T-helper 1 cell treated with Interleukin-12 subunit alpha and Interleukin-12 subunit beta and Interleukin-4 antibody, amounts not matched to agents 30 ng/mL and 1 ng/mL, for 36 hours (primary cell): Measurements from ENCODE around the gene LRRC28. TPM values are rescaled to one million over a fixed set of nuclear protein-coding genes. Genes with fewer than 3 reads are reported as not detected.

Experiments used
- intact Hi-C: fragments of 100-400 bp; cut with micrococcal nuclease; formaldehyde crosslinking; loops from one replicate; pipeline ENCODE4 v1.15.1; 2024
- total RNA-seq: library from RNA; stranded (reverse); gene quantifications from 2 replicates; pipeline ENCODE4 v1.2.3, GENCODE V29; 2022

Gene LRRC28
- total RNA-seq, 1 donor from 2014 or later, result 20.8 TPM

DNA sequence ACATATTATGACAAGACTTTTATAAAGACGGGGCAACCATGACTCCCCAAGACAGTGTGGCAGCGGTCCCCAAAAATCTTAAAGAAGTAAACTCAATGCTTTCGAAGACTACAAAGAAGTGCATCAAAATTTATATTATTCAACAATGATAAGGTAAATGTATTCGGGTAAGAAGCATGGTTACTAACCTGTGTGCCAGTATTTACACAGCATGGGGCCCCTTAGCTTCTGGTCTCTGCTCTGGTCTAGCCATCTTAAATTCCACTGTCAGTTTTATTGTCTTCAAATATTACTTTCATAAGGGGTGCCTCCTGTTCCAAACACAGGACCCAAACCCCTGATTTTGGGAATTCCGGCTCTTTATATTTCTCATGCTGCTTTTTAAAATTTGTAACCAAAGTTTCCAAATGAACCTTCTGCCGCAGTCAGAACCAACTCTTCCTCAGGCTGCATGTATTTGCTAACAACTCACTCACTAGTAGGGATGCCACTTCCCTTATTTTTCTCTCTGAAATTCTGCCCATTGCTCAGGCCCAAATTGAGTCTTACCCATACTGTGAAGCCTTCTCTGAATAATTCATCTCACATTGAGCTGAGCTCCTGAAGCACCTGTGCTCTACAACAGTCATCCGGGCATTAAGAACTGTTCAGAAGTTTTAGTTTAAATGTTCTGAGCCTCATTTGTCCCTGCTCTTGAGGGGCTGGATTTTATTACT lies 3.1 kb upstream of the LRRC28 start:
- intact Hi-C loops, result no loop called here

DNA sequence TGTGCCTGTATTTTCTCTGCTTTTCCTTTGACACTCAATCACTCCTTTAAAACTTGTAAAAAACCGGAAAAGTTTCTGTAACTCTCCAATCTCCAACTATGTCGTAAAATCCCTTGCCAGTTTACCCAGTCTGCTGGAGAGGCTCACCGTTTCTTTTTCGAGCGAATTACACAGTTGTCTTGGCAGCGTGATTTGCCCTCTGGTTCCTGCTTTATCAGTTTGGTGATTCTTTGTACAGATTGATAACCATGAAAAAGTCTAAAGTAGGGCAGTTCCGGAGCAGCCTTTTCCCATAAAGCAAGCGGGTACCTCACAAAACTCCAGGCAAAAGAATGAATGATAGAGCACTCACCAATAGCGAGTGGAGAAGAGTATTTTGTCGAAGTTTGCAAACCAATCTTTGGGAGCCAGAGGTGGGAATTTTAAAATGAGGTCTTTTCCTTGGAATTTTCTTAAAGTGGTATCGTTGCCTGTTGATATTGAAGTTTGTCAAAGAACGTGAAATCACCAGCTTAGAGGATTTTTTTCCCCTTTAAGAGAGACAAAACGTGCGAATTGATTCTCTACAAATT lies 1.9 kb upstream of the LRRC28 start, which contains the start of gene TTC23:
TTC23 (minus strand) TSS at position 312 of the 572 bp plus-strand sequence. CDS start 20,869 bp downstream, outside the sequence.
- intact Hi-C loops, result no loop called here

DNA sequence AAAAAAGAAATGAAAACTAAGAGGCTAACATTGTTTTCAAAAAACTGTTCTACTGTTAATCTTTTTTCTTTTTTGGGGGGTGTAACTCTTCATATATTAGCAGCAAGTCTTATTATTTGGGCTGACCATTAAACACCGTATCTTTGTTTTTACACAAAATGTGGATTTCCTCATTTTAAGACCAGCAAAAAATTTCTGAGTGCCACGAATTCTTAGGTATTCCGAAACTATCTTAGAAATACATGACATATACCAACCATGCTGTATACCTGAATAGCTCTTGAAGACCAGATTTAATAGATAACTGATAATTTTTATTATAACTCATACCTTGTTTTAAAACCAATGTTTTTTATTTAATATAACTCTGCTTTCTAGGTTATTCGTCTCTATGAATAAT lies 1.3 kb upstream of the LRRC28 start:
- intact Hi-C loops, result loop anchor here (2.0 kb wide), 2 partner anchors 171 to 1353 kb away; partner anchors contain the start of genes ASB7 and LINS1

DNA sequence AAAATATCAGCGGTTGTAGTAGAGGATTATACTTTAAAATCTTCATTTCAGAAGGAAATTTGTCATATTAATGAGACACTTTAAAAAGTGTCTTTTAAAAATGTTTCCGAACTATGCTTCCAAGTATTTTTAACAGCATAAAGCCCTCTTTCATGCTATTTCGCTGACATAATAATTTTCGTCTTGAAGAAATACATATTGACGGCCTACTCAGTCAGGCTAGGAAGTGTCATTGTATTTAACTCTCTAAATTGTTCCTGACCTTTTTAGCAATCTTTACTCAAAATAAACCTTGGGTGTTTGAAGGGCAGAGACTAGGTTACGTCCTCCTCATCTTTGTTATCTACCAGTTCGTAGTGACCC lies 806 bp upstream of the LRRC28 start:
- intact Hi-C loops, result loop anchor here (2.0 kb wide), 2 partner anchors 170 to 1352 kb away; partner anchors contain the start of genes ASB7 and LINS1

DNA sequence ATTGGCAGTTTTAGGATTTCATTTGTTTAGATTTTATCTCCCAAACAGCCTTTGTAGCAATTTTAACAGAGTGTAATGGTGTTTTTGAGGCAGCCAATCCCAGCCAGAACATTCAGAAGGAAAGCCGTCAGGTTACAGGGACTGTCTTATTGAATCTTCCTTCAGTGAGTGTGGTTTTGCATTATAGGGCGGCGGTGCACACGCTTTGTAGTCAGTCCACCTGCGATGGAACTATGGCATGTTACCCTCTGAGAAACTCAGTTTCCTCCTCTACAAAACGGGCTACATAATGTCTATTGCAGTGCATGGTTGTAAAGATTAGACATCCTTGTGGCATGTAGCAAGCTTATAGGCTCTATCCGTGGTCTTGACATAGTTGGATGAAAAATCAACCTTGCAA lies 1.0 kb downstream of the LRRC28 start:
- intact Hi-C loops, result no loop called here

DNA sequence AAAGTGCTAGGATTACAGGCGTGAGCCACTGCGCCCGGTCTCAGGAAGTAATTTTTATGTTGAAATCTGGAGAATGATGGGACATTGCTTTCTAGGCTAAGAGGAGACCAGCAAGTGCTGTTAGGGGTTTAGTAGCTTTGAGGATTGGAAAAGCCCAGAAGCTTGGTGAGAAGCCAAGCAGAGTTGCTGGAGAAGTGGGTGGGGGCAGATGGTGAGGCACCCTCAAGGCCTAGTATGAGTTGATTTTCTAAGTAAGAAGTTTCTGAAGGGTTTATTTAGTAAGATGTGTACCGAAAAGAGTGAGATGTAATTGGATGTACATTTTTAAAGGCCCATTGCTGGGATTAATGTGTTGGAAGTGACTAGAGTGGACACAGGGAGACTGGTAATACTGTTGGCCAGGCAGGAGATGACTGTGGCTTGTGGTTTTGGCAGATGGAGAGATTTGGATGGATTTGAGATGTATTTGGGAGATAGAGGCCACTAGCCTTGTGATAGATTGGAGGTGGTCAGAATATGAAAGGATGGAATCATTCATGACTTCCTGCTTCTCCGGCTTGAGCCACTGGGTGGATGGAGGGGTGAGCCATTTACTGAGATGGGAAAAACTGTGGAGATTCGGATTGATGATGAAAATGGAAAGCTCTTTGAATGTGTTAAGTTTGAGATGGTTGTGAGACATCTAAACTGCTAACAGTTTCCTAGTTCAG lies 2.3 kb downstream of the LRRC28 start:
- intact Hi-C loops, result no loop called here

DNA sequence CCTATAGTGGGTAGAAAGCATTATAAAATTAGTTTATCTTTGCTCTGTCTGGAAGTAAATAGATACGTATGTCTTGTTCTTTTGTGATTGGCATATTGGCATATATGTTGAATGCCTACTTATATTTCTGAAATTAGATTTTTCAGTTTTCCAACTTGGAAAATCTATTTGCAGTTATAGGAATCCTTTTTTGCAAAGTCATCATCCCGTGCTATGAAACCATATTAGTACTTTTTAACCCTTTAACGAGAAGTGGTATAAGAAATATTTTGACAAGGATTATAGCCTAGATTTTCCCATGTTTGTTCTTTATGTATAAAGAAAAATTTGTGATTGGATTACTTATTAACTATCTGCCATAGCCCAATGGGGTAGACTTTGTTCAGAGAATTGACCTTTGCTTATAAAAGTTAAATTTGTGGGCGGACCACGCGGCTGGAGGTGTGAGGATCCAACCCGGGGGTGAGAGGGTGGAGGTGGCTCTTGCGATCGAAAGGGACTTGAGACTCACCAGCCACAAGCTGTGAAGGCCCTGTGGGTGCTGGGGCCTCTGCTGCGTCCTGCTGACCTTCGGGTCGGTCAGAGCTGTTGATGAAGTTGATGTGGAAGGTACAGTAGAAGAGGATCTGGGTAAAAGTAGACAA lies 5.9 kb downstream of the LRRC28 start:
- intact Hi-C loops, result no loop called here

DNA sequence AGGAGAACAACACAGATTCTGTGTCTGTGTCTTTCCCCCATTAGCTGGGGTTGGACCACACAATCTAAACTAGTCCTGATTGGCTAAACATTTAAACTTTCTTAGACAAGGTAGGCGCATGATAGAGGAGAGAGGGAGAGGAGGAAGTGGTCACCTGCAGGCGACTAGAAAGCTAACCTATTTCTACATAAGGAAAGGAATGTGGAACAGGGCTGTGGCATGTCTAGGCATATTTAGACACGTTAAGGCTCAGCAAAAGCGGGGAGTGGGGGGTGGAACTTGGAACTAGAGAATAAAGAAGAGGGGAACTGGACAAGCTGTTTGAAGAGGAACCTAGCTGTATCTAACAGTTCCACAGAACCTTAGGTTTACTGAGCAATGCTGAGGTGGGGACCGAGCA lies 12.8 kb downstream of the LRRC28 start:
- intact Hi-C loops, result no loop called here

DNA sequence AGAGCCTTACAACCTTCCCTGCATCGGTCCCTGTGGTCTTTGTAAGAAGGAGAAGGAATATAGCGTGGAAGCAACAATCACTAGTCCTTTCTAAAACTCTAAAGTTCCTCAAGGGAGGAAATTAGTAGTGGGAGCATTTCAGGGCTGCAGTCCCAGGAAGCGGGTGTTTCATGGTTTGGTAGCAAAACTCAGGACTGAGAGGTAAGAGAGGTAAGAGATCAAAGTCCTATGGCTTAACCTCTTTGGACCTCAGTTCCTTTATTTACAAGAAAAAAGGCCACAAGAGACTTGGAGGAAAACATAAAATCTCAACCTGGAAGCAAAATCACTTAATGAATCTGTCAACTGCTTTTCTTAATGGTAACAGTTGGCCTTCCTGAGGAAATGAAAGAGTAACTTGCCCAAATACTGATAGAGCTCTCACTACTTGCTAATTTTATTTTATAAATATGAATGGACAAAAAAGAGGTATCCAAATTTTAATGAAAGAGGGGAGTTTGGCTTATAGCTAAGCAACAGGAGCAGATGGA lies 14.3 kb downstream of the LRRC28 start:
- intact Hi-C loops, result no loop called here

DNA sequence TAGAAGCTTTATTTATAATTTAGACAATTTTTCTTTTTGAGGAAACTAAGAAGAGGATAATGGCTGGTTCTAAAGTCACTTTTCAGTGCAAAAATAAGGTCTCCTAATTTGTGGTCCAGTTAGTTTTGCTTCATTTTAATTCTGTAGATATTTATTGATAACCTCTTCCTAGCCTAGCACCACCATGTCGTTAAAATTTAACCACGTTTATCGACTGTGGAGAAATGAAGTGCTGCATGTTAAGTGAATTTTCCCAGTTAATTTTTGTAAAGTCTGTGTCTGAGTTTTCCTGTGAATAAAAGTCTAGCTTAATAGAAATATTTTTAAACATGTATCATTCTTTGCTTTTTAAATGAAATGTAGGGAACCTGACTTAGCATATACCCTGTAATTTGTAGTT lies 16.7 kb downstream of the LRRC28 start:
- intact Hi-C loops, result no loop called here

DNA sequence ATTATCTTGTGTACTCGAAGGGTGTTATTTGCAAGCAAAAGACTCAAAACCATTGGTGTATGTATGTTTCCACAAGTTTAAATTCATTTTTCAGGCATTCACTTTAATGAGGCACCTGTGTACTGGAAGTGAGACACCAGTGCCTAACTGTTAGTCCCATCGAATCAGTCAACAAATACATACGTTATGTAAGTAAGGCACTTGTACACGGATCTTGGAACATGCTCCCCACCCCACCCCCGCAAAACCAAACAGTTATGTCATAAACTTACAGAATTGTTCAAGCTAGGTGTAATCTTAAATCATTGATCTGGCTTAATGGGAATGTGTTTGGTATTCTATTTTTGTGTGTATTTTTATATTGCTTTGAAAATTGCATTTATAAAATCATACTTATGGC lies 17.1 kb downstream of the LRRC28 start:
- intact Hi-C loops, result no loop called here

DNA sequence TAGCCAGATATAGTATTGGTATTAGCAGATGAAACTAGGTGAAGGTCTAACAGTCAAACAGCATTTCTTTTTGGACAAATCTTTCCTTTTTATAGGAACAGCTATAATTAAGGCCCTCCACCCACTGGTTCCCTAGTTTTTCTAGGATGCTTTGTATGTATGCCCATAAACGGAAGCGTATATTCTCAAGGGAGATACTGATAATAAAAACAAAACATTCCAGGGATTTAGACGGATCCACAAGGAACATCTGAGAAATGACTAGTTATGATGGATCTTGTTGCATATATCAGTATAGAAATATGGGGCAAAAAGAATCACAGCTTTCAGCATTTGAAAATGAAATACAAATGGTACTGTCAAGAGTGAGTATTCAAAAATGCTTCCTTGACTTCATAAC lies 22.5 kb downstream of the LRRC28 start:
- intact Hi-C loops, result loop anchor here (1.0 to 10.0 kb wide), 8 partner anchors 292 to 1731 kb away; partner anchors contain the start of genes LYSMD4 and MEF2A

DNA sequence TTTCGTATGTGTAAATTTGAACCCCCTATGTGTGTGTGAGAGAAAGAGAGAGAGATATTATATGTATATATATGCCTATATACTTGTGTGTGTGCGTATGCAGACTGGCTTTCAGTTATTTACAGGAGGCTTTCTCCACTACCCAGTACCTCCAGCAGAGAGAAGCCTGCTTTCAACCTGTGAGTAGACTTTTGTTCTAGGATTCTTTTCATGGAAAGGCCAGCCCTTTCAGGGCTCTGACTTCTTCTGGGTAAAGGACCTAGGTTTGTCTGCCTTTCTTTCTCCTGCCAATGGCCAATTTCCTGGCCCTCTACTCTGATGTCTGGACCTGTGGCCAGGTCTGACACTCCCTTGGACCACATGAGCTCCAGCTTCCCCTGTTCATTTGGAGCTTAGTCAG lies 23.8 kb downstream of the LRRC28 start:
- intact Hi-C loops, result loop anchor here (10.0 kb wide), 1 partner anchor 1730 kb away; no protein-coding TSS in a partner anchor

DNA sequence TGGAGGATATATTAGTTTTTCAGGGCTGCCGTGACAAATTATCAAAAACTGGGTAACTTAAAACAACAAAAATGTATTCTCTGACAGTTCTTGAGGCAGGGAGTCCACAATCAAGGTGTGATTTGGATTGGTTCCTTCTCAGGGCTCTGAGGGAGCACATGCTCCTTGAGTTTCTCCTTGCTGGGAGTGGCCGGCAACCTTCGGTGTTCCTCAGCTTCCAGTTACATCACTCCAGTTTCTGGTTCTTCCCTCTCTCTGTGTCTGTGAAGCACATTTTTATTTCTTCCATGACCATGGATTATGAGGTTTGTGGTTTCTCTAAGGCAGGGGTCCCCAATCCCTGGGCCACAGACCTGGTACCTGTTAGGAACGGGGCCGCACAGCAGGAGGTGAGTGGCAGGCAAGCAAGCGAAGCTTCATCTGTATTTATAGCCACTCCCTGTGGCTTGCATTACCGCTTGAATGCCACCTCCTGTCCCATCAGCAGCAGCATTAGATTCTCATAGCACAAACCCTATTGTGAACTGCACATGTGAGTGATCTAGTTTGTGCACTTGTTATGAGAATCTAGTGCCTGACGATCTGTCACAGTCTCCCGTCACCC lies 24.3 kb downstream of the LRRC28 start:
- intact Hi-C loops, result loop anchor here (10.0 kb wide), 1 partner anchor 1729 kb away; no protein-coding TSS in a partner anchor

DNA sequence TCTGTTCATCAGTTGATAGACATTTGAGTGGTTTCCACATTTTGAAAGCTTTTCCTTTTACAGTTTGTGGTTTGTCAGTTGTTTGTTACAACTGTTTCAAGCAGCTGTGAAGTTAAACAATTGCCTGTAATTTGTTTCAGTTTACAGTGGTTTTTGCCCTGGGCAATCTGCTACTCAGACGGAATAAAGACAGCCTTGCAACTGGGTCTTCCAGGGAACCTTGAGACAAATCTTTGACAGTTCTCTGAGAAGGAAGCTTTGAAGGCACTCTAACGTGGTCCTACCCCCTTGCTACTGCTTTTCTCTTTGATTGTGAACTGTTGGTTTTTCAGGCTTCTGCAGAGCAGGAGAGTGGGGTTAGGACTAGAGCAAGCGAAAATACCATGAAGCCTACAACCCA lies 28.0 kb downstream of the LRRC28 start:
- intact Hi-C loops, result loop anchor here (10.0 kb wide), 1 partner anchor 1726 kb away; no protein-coding TSS in a partner anchor

DNA sequence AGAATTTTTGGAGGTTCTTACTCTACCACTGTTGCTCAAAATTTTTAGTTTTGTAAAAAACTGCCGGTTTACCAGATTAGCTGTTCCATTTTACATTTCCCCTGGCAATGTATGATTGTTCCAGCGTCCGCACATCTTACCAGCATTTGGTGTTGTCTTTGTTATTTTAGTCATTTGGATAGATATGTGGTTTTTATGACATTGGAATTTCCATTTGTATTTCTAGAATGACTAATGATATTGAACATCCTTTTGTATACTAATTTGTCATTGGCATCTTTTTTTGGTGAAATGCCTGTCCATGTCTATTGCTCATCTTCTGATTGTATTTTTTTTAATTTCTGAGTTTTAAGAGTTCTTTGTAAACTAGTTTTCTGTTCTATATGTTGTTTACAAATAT lies 28.5 kb downstream of the LRRC28 start:
- intact Hi-C loops, result loop anchor here (5.0 to 10.0 kb wide), 2 partner anchors 147 to 1725 kb away; no protein-coding TSS in a partner anchor

DNA sequence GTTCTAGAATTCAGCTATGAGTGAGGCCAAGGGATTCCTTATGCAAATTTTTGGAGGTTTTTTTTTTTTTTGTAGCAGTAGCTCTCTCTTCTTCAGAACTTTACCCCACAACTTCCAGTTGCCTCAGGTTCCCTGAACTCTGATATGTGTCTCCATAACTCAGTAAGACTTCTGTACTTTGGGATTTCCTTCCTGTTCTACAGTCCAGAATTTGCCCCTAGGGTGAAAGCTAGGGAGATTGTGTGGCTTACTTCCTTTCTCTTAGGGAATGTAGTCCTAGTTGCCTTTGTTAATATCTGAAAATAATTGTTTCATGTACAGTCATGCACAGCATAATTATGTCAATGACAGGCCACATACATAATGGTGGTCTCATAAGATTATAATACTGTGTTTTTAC lies 30.8 kb downstream of the LRRC28 start:
- intact Hi-C loops, result loop anchor here (5.0 kb wide), 1 partner anchor 145 kb away; no protein-coding TSS in a partner anchor

DNA sequence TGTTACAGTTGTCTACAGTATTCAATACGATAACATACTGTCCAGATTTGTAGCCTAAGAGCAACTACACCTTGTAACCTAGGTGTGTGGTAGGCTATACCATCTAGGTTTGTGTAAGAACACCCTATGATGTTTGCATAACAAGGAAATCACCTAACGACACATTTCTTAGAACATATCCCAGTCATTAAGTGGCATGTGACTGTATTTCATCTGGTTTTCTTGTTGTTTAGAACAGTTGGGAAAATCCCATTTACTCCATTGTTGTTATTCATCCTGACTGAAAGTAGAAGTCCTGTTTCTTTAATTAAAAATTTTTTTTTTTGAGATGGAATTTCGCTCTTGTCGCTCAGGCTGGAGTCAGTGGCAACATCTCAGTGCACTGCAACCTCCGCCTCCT lies 31.3 kb downstream of the LRRC28 start:
- intact Hi-C loops, result loop anchor here (5.0 kb wide), 1 partner anchor 145 kb away; no protein-coding TSS in a partner anchor

DNA sequence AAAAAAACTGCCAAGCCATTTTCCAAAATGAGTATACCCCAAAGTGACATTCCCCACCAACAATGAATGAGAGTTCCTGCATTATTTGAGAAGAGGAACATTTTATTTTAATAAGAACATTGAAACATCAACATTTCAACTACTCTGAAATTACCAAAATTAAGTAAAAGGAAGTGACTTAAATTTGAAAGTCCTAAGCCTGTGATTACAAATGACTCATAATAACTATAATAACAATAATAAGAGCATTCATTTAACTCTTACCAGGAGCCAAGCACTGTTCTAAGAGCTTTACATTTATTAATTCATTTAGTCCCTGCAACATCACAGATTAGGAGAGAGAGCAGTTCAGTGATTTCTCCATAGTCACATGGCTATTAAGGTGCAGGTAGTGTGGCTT lies 32.4 kb downstream of the LRRC28 start:
- intact Hi-C loops, result loop anchor here (5.0 kb wide), 1 partner anchor 144 kb away; no protein-coding TSS in a partner anchor

DNA sequence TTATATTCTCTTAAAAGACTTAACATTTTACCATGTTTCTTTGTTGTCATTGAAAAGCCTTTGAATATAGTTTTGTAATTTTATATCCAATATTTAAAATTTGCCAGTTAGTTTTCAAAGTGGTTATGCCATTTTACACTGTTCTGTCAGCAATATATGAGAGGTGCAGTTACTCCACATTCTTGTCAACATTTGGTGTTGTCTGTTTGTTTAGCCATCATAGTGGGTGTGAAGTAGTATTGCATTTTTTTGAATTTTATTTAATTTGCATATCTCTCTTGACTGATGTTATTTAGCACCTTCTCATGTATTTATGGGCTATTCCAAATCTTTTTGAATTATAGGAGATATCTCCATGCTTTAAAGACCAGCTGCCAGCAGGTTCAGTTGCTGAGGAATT lies 40.4 kb downstream of the LRRC28 start:
- intact Hi-C loops, result no loop called here

DNA sequence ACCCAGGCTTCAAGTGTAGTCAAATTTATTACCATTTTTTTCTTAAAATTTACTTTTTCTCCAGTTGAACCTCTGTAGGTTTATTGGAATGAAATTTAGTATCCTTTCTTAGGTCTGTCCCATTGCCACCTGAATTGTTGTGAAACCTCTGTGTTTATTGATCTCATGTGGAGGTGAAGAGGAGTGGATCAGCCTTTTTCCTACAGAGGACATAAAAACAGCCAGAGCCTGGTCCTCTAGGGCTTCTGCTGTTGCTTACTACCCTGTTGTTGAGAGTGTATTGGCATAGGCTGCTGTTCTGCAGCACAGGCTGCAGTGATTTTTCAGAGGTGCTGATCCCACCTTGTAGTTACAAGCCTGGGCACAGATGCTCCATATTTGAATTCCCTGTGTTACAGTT lies 44.6 kb downstream of the LRRC28 start:
- intact Hi-C loops, result no loop called here
